Right forelimb (tissue), 1 donor: ENCODE data around the gene BAIAP2L1.
A peak's percentile ranks its signal among the peaks of the same experiment; 100 is the strongest.

Source experiments
- DNase-seq: peaks from one replicate; pipeline ENCODE4 v3.0.0-alpha.2; 2018

BAIAP2L1 gene

DNA sequence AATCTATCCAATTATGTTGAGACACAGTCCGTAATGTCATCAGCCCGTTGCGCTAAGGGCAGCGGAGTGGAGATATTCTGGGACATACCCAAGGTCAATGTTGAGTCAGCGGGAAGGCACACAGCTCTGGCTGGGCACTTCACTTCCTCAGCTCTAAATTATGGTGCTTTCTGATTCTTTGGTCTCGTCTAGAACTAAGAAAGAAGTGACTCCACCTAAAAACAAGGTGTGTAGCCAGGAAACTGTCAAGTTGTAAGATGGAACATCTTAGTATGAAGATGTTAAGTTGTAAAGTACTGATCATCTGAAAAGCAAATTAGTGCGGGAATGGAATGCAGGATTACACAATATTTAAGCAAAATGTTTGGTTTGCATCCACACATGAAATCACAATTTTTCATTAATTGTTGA is 43.1 kb downstream of the BAIAP2L1 start:
- no peak for DNase-seq

DNA sequence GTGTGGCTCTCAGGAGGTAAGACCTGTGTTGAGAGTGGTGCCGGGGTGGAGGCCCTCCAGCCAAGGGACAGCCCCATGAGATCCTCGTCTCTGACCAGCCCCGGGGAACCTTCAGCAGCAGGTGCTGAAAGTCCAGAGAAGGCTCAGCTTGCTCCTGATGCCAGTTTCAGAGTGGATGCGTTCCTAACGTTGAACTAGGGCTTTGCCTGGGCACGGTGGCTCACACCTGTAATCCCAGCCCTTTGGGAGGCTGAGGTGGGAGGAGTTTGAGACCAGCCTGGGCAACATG is 45.7 kb downstream of the BAIAP2L1 start:
- DNase-seq: no peak

DNA sequence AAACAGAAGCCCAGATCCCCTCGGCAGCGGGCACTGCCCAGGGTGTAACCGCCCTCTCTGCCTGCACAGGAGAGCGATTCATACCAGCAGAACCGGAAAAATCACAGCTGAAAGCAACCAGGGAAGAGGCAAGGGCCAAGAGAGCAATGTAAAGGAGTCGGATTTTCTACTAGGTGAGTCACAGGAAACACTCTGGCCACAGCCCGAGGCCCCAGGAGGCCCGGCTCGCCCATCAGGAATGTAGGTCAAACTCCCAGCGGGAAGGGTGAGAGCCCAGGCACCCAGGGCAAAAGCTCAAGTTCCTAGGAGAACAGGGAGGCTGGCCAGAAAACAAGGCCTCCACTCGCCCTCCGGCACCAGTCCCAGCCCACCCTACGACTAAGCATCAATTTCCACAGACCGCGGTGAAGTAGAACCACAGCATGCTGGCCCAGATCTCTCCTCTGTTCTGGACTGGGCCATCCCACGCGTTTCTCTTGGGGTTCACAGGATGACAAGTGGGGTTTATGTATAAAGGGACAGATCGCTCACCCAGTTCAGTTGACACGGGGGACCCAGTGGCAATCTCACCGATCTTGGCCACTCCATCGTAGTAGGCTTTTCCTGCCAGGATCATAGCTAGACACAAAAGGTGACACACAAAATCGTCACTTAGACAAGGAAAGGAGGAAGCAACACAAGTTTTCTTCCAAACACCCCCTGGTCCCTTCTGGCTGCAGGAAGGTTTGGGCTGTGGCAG is 46.2 kb downstream of the BAIAP2L1 start:
- DNase-seq: no peak

DNA sequence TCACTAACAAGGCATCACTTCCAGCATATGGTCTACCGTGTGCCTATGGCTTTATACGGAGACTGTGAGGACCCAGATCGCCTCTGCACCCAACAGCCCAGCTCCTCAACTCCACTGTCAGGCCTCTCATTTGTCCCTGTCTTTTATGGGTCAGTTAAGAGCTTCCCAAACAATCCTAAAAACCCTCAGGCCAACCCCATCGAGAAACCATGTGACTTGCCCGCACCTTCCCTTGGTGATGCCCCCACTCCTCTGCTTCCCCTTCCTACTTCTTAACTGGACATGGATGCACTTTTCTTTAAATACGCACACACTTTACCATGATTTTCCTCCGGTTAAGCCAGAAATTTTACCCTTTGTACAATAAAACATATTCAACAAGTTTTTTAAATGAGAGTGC is 46.8 kb downstream of the BAIAP2L1 start:
- DNase-seq: no peak

DNA sequence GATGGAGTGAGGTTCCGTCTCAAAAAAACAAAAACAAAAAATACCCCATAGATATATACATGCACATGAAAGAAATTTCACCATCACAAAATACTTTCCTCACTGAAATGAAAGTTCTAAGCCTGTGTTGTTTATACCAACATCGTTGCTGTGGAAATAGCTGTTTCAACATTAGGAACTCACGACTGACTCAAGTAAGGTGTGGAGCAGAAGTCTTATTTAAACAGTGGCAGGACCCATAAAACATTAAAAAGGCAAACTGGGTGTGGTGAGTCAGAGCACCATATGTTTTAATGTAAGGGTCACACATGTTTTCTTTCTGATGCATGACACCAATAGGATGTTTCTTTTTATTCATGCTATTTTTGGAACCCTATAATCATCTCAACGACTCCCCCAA is 48.3 kb downstream of the BAIAP2L1 start:
- DNase-seq: no peak

DNA sequence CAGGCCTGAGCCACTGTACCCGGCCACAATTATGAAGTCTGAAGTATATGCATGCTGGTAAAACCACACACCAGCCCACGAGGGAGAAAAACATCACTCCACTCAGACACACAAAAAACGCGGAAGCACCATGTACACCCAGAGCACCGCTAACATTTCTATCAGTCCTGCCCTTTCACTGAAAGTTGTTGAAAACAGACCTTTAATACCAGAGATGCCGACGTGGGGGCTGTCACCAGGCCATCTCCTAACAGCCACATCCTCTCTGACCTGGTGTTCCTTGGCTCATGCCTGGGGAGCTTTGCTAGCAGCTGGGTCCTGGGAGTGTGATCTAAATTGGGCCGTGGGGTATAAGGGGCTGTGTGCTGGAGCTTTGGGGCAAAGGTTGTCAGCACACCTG is 49.8 kb downstream of the BAIAP2L1 start:
- no peak for DNase-seq

DNA sequence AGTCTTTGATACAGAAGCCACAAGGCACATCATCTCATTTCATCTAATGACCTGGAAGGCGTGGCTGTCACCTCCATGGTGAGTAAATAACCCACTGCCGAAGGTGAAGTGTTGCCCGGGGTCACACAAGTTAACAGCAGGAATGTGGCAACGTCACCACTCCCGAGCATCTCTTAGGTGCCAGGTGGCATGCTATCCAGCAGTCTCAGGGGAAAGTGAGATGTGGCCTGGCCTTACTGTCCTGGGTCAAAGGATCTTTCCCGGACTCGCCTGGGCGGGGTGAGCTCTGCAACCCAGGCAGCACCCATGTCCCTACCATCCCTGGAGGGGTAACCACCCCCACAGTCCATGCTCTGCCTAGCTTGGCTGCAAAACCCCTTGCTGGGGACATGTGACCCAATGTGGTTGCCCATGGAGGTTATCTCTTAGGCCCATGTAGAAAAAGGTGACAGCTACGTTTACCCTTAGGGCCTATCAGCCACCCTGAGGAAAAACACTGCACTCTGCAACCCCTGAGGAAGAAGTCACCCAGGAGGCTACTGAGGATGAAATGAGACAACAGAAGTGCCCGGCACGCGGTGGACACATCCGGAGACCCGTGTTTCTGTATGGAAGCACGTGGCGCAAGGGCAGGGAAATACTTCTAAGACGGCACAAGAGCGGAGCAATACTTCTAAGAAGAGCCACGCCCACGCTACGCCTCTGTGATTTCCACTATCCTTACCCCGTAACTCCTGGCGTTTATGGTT is 52.0 kb downstream of the BAIAP2L1 start:
- no peak for DNase-seq

DNA sequence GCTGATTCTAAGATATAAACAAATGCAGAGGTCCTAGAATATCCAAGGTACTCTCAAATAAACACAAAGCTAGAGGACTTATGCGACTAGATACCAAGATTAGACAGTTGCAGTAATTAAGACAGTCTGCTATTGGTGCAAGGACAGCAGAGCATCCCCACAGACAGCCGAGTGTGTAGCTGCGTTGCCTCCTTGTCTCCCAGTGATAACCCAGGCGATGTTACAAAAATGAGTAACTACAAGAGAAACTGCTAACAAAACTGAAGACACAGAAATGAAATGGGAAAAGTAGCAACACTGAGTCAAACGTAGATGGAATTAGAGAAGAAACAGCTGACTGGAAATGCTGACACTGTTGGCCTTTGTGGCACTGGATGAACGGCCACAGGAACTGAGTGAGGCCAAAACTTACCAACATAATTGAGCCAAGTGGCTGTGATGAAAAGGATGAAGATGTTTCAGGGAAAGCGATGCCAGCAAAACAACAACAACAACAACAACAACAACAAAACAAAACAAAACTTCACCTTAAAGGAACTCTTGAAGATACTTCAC is 54.3 kb downstream of the BAIAP2L1 start:
- DNase-seq: no peak

DNA sequence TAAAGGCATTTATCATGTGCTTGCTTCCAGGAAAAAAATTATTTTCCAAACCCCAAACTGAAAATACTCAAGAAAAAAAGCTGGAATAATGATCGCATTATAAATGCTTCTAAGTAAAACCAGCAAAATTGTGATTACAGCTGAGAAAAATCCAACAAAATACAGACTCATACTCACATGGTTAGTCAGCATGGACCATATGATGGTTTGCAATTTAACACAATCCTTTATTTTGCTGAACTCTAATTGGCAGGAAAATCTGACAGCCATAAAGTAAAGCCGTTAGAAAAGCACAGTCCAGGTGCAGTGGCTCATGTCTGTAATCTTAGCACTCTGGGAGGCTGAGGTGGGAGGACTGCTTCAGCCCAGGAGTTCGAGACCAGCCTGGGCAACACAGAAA is 59.8 kb downstream of the BAIAP2L1 start:
- no peak for DNase-seq

DNA sequence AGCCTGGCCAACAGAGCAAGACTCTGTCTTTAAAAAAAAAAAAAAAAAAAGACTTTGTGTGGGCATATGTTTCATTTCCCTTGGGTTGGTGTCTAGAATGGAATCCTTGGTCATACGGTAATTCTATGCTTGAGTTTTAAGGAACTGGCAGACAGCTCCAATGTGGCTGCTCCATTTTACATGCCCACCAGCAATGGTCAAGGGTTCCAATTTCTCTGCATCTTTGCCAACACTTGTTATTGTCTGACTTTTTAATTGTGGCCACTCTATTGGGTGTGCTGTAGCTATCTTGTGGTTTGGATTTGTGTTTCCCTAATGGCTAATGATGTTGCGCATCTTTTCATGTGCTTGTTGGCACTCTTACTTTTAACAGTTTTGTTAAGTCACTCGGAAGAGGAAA is 61.8 kb downstream of the BAIAP2L1 start:
- DNase-seq: no peak

DNA sequence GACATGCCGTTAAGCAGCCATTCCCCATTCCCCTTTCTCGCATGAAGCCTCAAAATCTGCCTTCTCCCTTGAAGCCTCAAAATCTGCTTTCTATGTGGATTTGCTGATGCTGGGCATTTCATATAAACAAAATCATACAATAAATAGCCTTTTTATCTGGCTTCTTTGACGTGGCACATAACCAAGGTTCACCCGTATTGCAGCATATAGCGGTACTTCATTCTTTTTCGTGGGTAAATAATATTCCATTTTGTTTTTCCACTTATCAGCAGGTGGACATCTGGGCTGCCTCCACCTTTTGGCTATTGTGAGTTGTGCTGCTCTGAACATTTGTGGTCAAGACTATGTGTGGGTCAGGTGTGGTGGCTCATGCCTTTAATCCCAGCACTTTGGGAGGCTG is 62.4 kb downstream of the BAIAP2L1 start:
- DNase-seq: no peak

DNA sequence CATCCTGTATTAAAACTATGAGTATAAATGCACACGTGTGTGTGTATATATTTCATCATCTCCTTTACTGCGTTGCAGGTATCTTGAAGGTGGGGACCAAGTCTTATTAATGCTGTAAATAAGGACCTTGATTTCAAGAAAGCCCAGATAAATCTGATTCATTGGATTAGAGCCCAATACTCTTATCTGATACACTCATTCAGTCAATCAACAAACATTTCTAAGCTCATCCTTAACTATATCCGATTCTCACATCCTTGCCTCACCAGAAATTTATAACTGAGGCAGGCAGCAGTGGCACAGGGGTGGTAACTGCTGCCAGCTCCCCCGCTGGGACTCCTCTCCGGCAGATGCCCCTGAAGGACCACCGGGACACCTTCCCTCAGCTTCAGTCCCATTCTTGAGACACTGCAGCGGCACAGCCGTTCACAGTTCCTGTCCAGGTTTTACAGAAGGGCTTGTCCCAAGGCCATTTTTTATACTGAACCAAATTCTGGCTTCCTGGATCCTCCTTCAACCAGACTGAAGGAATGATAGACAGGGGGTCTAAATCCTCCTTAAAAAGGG is 65.4 kb downstream of the BAIAP2L1 start:
- no peak for DNase-seq

DNA sequence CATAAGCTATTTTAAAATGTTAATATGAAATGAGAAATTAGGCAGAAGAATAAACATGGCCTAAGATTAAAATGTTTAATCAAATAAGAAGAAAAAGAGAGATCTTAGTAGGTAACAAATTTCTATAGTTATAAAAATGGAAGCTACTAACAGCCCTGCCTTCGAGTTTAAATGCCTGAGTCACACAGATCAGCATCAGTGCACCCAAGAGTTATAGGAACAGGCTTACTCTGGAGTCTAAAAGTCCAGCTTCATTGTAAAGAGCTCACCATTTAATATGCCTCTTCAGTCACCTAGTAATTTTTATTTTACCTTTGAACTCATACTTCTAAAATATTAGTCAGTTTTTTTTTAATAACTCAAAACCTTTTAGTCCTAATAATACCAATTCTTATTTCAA is 66.8 kb downstream of the BAIAP2L1 start:
- DNase-seq: no peak

DNA sequence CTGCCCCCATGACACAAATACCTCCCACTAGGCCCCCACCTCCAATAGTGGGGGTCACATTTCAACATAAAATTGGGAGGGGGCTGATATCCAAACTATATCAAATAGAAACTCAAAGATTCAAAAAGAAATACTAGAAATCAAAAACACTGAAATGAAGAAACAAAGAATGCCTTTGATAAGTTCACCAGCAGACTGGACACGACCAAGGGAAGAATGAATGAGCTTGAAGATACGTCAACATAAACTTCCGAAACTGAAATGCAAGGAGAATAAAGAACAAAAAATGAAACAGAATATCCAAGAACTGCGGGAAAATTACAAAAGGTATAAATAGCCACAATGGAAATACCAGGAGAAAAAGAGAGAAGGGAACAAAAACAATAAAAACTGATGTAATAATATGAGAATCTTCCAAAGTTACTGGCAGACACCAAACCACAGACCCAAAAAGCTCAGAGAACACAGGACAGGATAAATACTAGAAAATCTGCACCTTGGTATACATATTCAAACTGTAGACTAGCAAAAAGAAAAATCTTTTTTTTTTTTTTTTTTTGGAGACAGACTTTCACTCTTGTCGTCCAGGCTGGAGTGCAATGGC is 69.9 kb downstream of the BAIAP2L1 start:
- DNase-seq: no peak

DNA sequence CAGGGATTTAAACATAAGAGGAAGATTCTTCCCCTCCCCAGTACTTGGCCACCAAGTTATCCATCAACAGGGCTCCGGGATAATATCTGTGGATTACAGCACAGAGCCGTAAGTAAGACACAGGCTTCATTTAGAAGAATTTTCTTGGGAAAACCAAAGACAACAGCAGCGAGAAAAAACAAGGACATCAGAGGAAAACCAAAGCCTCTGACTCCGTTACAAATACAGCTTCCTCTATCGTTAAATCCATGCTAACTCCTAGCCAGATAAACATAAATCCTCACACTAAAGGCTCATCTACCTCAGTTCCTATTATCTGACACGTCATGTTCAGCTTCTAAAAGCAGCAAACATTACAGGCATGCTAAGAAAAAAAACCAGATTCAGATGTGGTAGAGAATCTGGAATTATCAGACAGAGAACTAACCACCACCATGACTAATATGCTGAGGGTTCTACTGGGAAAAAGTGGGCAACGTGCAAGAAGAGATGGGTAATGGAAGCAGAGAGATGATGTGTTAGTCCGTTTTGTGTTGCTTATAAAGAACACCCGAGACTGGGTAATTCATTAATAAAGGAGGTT is 71.0 kb downstream of the BAIAP2L1 start:
- no peak for DNase-seq

DNA sequence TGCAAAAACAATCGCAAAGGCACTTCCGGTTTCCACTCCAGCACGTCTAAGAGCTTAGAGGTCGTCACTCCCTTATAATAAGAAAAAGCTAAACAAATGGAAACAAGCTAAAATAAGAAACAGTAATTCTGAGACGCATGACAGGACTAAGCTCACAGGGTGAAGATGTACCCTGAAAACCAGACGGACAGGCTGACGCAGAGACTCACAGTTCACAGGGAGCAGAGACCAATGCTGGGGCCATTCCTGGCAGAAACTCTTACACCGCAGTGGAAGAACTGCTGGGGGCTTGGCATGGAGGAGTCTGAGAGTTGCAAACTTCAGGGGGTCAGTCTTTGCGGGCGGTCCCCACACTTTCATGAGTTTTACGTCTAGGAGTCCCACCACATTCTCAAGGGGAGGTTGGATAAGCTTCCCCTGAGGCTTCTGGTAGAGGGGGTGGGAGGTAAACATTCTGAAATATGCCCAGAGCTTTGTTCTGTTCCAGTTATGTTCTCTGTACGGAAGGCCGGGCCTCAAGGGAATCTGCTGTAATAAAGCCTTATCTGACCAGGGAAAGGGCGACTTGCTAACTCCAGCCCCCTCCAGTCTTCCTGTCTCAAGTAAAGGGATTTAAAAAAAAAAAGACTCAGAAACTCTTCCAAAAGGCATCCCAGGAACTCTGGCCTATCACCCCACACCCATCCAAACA is 71.6 kb downstream of the BAIAP2L1 start:
- DNase-seq: no peak

DNA sequence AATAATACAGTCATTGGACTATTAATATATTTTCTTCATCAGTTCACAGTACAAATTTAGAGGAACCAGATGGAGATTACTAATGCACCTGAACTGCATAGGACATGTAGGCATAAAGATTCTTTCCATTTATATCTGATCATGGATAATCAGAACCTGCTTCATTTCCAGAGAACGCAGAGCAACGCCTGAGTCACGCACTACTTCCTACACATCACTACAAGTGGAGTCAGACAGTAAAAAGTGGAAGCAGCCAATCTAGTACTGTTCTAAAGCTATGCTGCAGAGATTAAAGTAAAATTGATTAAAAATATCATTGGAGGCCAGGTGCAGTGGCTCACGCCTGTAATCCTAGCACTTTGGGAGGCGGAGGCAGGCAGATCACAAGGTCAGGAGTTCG is 76.1 kb downstream of the BAIAP2L1 start:
- no peak for DNase-seq

DNA sequence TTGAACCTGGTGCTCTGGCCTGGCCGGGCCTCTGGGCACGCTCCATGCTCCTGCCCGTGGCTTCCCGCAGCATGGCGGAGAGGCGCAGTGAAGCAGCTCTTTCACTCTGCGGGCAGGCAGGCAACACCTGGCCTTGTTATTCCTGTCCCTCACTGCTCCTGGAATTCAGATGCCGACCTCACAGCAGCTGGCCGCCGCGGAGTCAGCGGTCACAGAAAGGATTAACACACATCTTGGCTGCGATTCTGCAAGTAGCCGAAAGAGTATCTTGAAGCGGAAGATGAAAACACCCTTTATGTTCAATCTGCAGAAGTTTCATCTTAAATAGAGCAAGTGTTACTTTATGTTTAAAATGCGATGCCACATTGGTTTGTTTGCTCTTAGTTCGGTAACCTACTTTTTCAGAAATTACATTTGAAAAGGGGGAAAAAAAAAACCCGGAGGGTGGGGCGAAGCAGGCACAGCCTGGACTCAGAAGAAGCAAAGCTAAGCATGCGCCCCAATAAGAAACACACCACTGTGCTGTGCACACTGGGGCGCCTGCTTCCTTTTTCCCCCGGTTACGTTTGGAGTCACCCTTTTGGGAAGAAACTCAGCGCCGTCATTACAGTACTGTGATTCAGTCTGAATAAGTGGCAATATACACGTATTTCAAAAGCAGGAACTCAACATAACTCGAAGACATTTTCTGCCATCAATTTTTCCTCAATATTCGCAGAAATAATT is 77.1 kb downstream of the BAIAP2L1 start:
- DNase-seq: peak; percentile 56

DNA sequence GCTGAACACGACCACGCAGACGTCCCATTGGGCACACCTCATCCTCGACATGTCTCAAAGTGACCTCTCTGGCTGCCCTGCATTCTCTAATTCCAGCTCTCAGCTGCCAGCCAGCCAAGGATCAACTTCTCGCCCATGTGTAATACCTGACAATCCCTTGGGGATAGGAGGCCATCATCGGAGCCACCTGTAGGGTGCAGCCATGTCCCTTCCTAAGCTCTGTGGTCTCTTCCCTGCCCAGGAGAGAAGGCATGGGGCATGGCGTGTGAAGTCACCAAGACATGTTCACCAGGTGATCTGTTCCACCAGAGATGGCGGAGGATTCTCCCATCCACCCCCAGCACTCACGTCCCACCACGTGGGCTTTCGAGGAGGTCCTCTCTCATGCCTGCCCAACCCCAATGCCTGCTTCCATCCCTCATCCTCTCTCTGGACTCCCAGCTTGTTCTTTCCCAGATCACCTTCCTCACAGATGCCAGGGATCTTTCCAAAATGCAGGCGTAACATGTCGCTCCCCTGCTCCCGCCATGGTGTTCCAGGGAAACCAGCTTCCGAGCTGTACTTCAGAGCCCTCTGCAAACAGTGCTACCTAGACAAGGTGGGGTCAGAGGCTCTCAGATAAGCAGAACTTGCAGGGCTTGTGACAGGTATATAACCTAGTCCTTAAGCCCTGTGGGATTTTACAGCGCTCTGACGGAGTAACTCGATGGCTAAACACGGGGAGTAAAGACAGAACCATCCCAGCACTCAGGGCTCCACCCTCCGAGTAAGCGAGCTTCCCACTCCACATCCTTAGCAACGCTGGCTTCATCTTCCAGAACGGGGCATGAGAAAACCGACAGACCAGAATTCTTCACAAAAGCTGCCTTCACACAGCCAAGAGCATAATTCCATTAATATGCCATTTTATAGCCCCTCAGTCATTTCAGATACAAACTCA is 78.3 kb downstream of the BAIAP2L1 start:
- no peak for DNase-seq

DNA sequence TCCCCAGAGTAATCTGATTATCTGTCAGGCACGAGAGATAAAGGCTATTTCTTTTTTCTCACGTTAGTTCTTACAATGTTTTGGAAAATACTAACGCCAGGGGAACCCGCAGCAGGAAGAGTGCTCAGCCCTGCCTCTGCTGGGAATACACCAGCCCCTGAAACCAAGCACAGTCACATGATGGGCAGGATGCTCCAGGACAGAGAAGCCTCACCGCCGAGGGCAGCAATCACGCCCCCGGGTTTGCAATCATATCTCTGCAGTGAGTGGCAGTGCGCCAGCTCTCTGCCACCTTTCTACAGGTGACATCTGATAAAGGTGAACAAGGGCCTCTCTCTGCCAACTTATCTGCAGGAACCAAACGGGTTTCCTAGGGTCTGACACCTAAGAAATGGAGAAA is 79.6 kb downstream of the BAIAP2L1 start:
- no peak for DNase-seq

DNA sequence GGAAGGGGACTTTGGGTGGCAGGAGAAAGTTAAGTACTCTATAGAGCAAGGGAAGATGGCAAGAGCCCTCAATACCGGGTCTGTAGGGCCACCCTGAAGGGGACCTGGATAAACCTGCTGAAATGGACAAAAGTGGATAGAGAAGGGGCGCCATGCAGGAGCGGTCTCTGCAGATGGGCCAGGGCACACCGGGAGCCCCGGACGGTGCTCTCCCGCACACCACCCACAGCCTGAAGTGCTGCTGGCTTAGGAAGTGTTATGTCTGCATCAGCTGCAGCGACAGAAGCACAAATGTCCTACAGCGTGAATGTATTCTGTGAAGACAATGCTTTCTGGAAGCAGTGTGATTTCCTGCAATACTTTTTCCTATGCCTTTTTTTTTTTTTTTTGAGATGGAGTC is 81.7 kb downstream of the BAIAP2L1 start:
- DNase-seq: no peak
